ENCODE measurements around the gene ARRB2. TPM values are rescaled to one million over a fixed set of nuclear protein-coding genes. Genes with fewer than 3 reads are reported as not detected.
A peak's percentile ranks its signal among the peaks of the same experiment; 100 is the strongest.
"Not testable (repeated sequence)": the region's sequence is repeated elsewhere in the genome, so short reads cannot be mapped to it uniquely, and the experiment has no call there.

Gene ARRB2
- total RNA-seq, 6 experiments from 2014 or later: 8.0 to 10.7 (median 9.1) TPM

GRCh38 chr17:4674685-4674998, 35.8 kb upstream of the ARRB2 start:
- no peak overlapping the region for H3K4me3 Mint-ChIP-seq
- H3K36me3 Mint-ChIP-seq (ENCODE audit: low read depth): peaks cover 47% of the 10 kb centered on the region

GRCh38 chr17:4675791-4676190, 34.6 kb upstream of the ARRB2 start:
- H3K27me3 Mint-ChIP-seq (ENCODE audit: insufficient read depth): peaks cover 3% of the 10 kb centered on the region; the same call in 1 of the 2 replicates
- H3K4me1 Mint-ChIP-seq (ENCODE audit: low read depth): peaks cover 50% of the 10 kb centered on the region
- no peak overlapping the region for H3K4me3 Mint-ChIP-seq
- TF ChIP-seq CTCF (IDR thresholded peaks at IDR 0.05): no peak
- peaks cover 44% of the 10 kb centered on the region for H3K36me3 Mint-ChIP-seq (ENCODE audit: low read depth)
- no peak for DNase-seq
- H3K27ac Mint-ChIP-seq: no peak overlapping the region
- H3K9me3 Mint-ChIP-seq: no peaks in the 10 kb centered on the region

More at GRCh38 chr17:4674685-4674998, 35.8 kb upstream of the ARRB2 start:
- no peak for DNase-seq
- Mint-ChIP-seq H3K9me3 (no peaks in the 10 kb centered on the region), H3K27ac (no peak overlapping the region), H3K27me3 (ENCODE audit: insufficient read depth) (peaks cover 3% of the 10 kb centered on the region; the same call in 1 of the 2 replicates), H3K4me1 (ENCODE audit: low read depth) (peaks cover 39% of the 10 kb centered on the region)
- no peak for TF ChIP-seq CTCF (IDR thresholded peaks at IDR 0.05)

- Mint-ChIP-seq H3K4me3 (no peak overlapping the region), H3K27ac (no peak overlapping the region), H3K4me1 (ENCODE audit: low read depth) (peaks cover 54% of the 10 kb centered on the region), H3K27me3 (ENCODE audit: insufficient read depth) (peaks cover 3% of the 10 kb centered on the region; the same call in 1 of the 2 replicates), H3K9me3 (no peaks in the 10 kb centered on the region), H3K36me3 (ENCODE audit: low read depth) (peaks cover 40% of the 10 kb centered on the region)
- no peak for DNase-seq
- no peak for TF ChIP-seq CTCF (IDR thresholded peaks at IDR 0.05)
Measured at GRCh38 chr17:4676791-4677190, 33.6 kb upstream of the ARRB2 start.

GRCh38 chr17:4678448-4679026, 31.9 kb upstream of the ARRB2 start:
- Mint-ChIP-seq H3K36me3 (ENCODE audit: low read depth) (peaks cover 43% of the 10 kb centered on the region), H3K27ac (peak overlapping the region; percentile 84), H3K4me1 (ENCODE audit: low read depth) (peaks cover 54% of the 10 kb centered on the region), H3K4me3 (peak overlapping the region; percentile 59), H3K9me3 (no peaks in the 10 kb centered on the region), H3K27me3 (ENCODE audit: insufficient read depth) (peaks cover 3% of the 10 kb centered on the region; the same call in 1 of the 2 replicates)
- no peak for TF ChIP-seq CTCF (IDR thresholded peaks at IDR 0.05)
- DNase-seq: peak; percentile 98

- peak overlapping the region; percentile 59 for H3K4me3 Mint-ChIP-seq
Measured at GRCh38 chr17:4679658-4680057, 30.8 kb upstream of the ARRB2 start.

GRCh38 chr17:4683739-4684138, 26.7 kb upstream of the ARRB2 start:
- not testable (repeated sequence) for H3K27ac Mint-ChIP-seq; DNase-seq; H3K9me3 Mint-ChIP-seq; H3K4me3 Mint-ChIP-seq; H3K27me3 Mint-ChIP-seq (ENCODE audit: insufficient read depth)
- peaks cover 24% of the 10 kb centered on the region for H3K4me1 Mint-ChIP-seq (ENCODE audit: low read depth)
- peaks cover 46% of the 10 kb centered on the region for H3K36me3 Mint-ChIP-seq (ENCODE audit: low read depth)

More at GRCh38 chr17:4679658-4680057, 30.8 kb upstream of the ARRB2 start:
- no peak for TF ChIP-seq CTCF (IDR thresholded peaks at IDR 0.05)
- peaks cover 54% of the 10 kb centered on the region for H3K4me1 Mint-ChIP-seq (ENCODE audit: low read depth)
- H3K36me3 Mint-ChIP-seq (ENCODE audit: low read depth): peaks cover 47% of the 10 kb centered on the region
- peak overlapping the region; percentile 84 for H3K27ac Mint-ChIP-seq
- H3K9me3 Mint-ChIP-seq: no peaks in the 10 kb centered on the region
- peaks cover 1% of the 10 kb centered on the region; the same call in 1 of the 2 replicates for H3K27me3 Mint-ChIP-seq (ENCODE audit: insufficient read depth)
- DNase-seq: peak; percentile 80

- H3K4me3 Mint-ChIP-seq; H3K4me1 Mint-ChIP-seq (ENCODE audit: low read depth); H3K27me3 Mint-ChIP-seq (ENCODE audit: insufficient read depth); H3K9me3 Mint-ChIP-seq; DNase-seq; H3K27ac Mint-ChIP-seq: not testable (repeated sequence)
- H3K36me3 Mint-ChIP-seq (ENCODE audit: low read depth): peaks cover 54% of the 10 kb centered on the region
Measured at GRCh38 chr17:4689872-4690271, 20.6 kb upstream of the ARRB2 start.
